Renal cortical epithelial cell (primary cell): ENCODE measurements around the gene IQCN. TPM values are rescaled to one million over a fixed set of nuclear protein-coding genes. Genes with fewer than 3 reads are reported as not detected.
A peak's percentile ranks its signal among the peaks of the same experiment; 100 is the strongest.

Experiments used
- DNase-seq: peaks from one replicate; pipeline ENCODE4 v3.0.0-alpha.2; 2011; ENCODE audit warnings: low read depth
- total RNA-seq: library from RNA; depleted of rRNA; stranded (reverse); fragments of >200 nt; gene quantifications from 2 replicates; pipeline ENCODE4 v1.2.3, GENCODE V29; 2014

The IQCN gene
- 0.50 TPM in 1 of 2 replicates, not detected in the other for total RNA-seq

- peak; percentile 40 for DNase-seq
Observed at GRCh38 chr19:18274219-18274780, at the start of gene IQCN. Gene IQCN, minus strand, starts transcription at chr19:18274452. Its CDS starts 4,974 bp downstream, at chr19:18269478.

DNA sequence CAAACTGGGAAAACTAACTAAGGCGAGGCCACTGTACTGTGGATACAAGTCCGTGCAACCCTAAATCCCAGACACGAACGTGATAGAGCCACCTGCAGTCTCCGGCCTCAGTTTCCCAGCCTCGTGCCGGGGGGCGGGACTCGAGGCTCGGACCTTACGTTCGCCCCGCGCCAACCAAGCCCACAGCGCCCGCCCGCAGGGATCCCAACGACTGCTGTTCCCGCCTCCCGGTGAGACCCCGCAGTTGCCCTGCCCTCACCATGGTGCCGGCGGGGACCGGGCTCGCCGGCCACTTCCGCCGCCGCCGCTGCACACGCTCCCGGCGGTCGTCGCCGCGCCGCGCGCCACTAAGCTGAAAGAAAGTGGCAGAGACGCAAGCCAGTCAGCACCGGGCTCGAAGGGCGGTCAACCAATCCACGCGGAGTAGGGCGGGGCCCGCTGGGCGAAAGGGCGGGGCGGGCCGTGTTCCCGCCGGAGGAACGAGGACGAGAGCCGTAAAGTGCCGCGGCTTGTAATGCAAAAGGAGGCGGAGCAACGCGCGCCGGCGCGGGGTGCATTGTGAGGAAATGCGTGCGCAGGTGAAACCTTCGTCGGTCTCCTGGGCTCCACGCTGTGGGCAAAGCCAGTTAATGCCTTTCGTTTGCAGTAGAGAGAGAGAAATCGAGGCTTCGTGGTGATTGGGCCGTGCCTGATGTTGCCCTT is 48.7 kb upstream of the IQCN start, which contains the start of gene LSM4:
TSS of gene LSM4 (minus strand) at position 318 of the 702 bp plus-strand sequence. CDS start at position 262, 56 bp downstream.
- peak; percentile 91 for DNase-seq

DNA sequence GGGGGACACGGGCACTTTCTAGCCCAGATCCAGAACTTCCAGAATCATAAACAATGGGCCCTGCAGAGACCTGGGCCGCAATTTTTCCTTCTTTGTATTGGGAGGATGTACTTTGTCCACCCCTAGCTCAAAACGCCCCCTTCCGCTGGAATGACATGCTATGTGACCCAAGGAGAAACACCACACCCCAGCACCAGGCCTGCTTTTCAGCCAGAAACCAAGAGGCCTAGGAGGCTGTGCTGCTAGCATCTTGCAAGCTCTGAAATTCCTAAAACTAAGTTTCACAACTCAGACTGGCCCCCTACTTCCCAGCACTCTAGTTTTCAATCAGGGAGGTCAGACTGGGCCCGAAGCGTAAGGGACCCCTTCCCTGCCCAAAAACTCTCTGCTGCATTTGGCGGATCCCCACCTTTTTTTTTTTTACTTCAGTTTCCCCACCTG is 48.1 kb upstream of the IQCN start:
- DNase-seq: peak; percentile 50

GRCh38 chr19:18321734-18322102 is 47.5 kb upstream of the IQCN start:
- no peak for DNase-seq

- DNase-seq: no peak
Observed at GRCh38 chr19:18320865-18321733, 46.8 kb upstream of the IQCN start.

GRCh38 chr19:18319591-18320135 is 45.4 kb upstream of the IQCN start:
- DNase-seq: no peak

- no peak for DNase-seq
Observed at GRCh38 chr19:18317961-18318800, 43.9 kb upstream of the IQCN start.

DNA sequence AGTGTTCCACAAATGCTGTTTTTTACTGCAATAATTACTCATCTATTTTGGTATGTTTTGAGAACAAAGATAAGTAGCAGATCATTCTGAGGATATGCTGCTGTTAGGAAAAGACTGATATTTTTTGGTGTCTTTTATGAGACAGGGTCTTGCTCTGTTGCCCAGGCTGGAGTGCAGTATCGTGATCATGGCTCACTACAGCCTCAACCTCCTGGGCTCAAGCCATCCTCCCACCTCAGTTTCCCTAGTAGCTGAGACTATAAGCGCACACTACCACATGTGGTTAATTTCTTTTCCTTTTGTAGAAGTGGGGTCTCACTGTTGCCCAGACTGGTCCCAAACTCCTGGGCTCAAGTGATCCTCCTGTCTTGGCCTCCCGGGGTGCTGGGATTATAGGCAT is 39.1 kb upstream of the IQCN start:
- no peak for DNase-seq

GRCh38 chr19:18312092-18312534 is 37.9 kb upstream of the IQCN start:
- DNase-seq: no peak

- no peak for DNase-seq
Observed at GRCh38 chr19:18311502-18312091, 37.3 kb upstream of the IQCN start.

DNA sequence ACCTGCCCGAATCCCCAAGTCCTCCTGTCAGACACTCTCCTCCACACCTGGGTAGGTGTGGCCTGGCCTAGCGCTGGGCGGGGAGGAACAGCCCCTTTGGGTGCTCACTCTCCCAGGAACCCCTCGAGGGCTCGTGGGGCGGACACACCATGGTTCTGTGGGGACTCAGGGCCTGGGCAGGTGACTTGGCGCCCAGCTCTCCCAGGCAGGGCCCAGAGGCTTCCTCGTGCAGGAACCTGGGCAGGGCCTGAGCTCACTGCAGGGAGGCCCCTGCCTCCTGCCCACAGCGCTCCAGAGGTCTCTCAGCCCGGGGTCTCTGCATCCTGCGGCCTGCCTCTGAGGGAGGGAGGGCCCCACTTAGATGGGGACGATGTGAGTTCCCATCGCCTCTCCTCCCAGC is 36.7 kb upstream of the IQCN start:
- DNase-seq: no peak

DNA sequence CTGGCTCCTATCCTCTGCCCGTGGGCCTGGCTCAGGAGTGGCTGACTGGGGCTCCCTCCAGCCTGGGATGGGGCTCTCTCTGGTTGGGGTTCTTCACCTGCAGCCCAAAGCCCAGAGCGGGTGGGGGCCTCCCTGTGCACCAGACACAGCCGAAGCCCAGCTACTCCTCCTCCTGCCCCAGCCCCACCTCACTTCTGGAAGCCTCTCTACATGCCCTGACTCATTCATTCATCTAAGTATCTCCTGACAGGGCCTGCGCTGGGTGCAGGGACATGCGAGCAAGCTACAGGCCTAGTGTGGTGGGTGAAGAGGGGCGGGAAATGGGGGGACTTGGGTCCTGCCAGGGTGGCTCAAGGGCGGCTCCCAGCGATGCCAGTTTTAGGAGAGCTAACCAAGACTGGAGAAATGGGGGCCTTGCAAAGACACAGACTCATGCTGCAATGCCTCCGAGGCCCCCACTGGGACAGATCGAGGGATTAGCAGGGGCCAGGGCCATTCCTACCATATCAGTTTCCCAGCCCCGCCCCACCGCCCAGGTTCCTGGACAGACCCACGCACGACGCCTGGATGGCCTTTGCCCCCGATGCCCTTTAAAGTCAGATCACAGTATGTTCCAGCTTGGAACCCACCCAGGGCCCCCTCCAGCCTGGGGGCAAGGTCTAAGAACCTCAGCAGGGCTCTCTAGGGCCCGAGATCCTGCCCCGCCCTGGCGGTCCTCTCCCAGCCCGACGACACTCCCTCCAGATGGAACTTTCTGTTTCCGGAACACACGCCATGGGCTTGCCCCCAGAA is 36.1 kb upstream of the IQCN start:
- DNase-seq: no peak

DNA sequence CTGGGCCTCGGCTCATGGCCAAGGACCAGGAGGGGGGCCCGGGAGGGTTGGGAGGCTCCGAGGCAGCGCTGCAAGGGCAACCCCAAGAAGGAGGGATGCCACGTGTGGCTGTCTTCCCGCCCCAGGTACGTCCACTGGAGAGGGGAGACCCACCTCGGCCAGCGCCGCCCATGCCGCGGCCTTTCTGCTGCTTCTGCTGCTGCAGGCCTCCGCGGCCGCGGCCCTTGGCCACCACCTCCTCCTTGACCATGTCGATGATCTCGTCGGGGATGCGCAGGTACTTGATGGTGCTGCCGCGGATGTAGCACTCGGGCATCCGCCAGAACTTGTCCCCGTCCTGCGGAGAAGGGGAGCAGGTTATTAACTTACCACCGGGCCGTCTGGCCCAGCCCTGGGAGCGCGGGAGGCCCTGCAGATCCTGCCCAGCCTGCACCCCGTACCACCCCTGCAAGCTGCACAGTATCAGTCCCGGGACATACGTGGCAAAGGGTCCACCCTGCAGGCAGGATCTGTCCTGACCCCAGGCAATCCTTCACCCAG is 35.3 kb upstream of the IQCN start:
- no peak for DNase-seq

- DNase-seq: no peak
Observed at GRCh38 chr19:18308948-18309325, 34.7 kb upstream of the IQCN start.

- no peak for DNase-seq
Observed at GRCh38 chr19:18308051-18308947, 34.0 kb upstream of the IQCN start.

- no peak for DNase-seq
Observed at GRCh38 chr19:18307271-18307681, 33.0 kb upstream of the IQCN start.

GRCh38 chr19:18306888-18307260 is 32.6 kb upstream of the IQCN start:
- no peak for DNase-seq

- DNase-seq: no peak
Observed at GRCh38 chr19:18306209-18306887, 32.1 kb upstream of the IQCN start.
